Kidney (tissue), 14 donors: ENCODE measurements around the gene GTF2H4. TPM values are rescaled to one million over a fixed set of nuclear protein-coding genes. Genes with fewer than 3 reads are reported as not detected.

Source experiments
- DNase-seq, 5 donors: peaks; one replicate each; pipeline ENCODE4 v3.0.0-alpha.2; 2013 to 2020
- FAIRE-seq: peaks from 2 replicates; lab custom pipeline; 2012; peaks lifted over from hg19 to GRCh38; lab: Jason Lieb, UNC
- H3K27ac ChIP-seq, 2 donors: one replicate each; pipeline ENCODE4 v1.7.0; 2013; ENCODE audit warnings: low read depth in 2 of 2, low read length in 2 of 2, inconsistent platforms in 1 of 2
- H3K27me3 ChIP-seq: one replicate; pipeline ENCODE4 v1.7.1; 2013; ENCODE audit warnings: low read length, inconsistent platforms; ENCODE audit not compliant: control insufficient read depth, insufficient read depth
- H3K36me3 ChIP-seq, 3 donors: one replicate each; pipeline versions ENCODE4 v1.7.0 to v1.7.1; 2013; ENCODE audit warnings: low read length in 3 of 3, control low read depth in 1 of 3, inconsistent platforms in 1 of 3; ENCODE audit not compliant: insufficient read depth in 3 of 3, control insufficient read depth in 2 of 3
- H3K4me1 ChIP-seq, 3 donors: one replicate each; pipeline versions ENCODE4 v1.7.0 to v1.7.1; 2013; ENCODE audit warnings: low read length in 3 of 3, inconsistent platforms in 1 of 3, low read depth in 1 of 3; ENCODE audit not compliant: control insufficient read depth in 2 of 3, insufficient read depth in 2 of 3
- H3K4me3 ChIP-seq, 3 donors: one replicate each; pipeline versions ENCODE4 v1.7.0 to v1.8.1; 2013; ENCODE audit warnings: low read length in 3 of 3, control low read depth in 1 of 3, inconsistent platforms in 1 of 3
- H3K9ac ChIP-seq, 3 donors: one replicate each; pipeline versions ENCODE4 v1.7.0 to v1.7.1; 2013; ENCODE audit warnings: low read length in 3 of 3, control low read depth in 1 of 3, inconsistent platforms in 1 of 3
- H3K9me3 ChIP-seq, 3 donors: one replicate each; pipeline versions ENCODE4 v1.7.0 to v1.7.1; 2013; ENCODE audit warnings: low read length in 3 of 3, control low read depth in 1 of 3, inconsistent platforms in 1 of 3; ENCODE audit not compliant: control insufficient read depth in 2 of 3, insufficient read depth in 1 of 3
- intact Hi-C: fragments of 100-400 bp; cut with DNase I; formaldehyde crosslinking; loops from one replicate; pipeline ENCODE4 v1.11.1; 2022
- polyA plus RNA-seq: library from polyadenylated mRNA; stranded (reverse); fragments of 350-450 nt; fragmentation: Illumina TruSeq; extraction: RNeasy Lipid Tissue Mini Kit (QIAGEN cat#74804); gene quantifications from one replicate; pipeline ENCODE4 v1.2.3, GENCODE V29; 2014; ENCODE audit warnings: low read depth, low replicate concordance; ENCODE audit not compliant: insufficient read depth
- total RNA-seq: library from RNA; stranded (reverse); fragmentation: NEBNext Ultra II Directional; extraction: Animal tissue kit (Norgen Biotek cat#: 25700); gene quantifications from one replicate; pipeline ENCODE4 v1.2.1, GENCODE V29; 2021
- TF ChIP-seq, protein P1 (sequence below): IDR thresholded peaks from 3 replicates; pipeline ENCODE4 v1.5.1; 2012; ENCODE audit warnings: mild to moderate bottlenecking, moderate library complexity, borderline replicate concordance; ENCODE audit not compliant: insufficient read depth; ENCODE audit errors: extremely low read depth
- donor health status: control.
- donor health status: control.
- donor health status: control.
- donor health status: control.
- donor health status: control.
- donor health status: DM: yes; HTN: yes; CAD: no.
- donor health status: Normal renal cell carcinoma (clear cell type).

GTF2H4 gene
- total and polyA plus RNA-seq, 2 donors from 2014 or later, result 20.9 to 39.3 TPM

DNA sequence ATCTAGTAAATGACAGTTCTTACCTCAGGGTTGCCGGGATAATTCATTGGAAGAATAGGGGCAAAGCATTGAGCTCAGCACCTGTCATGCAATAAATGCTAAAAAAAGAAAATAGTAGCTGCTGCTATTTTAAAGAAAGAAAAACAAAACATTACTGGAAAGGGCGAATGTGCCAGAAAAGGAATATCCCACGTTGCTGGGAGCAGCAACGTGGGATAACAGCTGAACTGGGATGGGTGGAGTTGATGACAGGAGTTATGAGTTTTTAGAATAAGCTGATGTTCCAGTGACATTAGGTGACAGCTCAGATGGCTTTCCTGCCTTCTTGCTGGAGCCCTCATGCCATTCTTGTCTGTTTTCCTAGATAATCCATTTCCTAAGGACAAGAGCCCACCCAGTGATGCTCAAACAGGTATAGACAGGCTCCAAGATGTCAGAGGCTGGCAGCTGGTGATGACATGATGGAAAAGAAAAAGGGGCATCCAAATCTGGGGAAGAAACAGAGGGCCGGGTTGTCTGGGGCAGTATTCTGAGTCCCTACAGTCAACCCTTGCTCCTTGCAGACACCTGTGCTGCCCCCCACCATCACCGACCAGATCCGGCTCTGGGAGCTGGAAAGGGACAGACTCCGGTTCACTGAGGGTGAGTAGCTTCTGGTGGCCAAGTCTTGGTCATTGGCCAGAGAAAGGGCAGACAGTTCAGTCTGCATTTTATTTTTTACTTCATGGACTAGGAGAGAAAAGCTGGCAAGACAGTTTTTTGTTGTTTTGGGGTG, 4.9 kb downstream of the GTF2H4 start:
- FAIRE-seq (no peak), DNase-seq (no peak)
- intact Hi-C loops, result loop anchor here (10.0 kb wide), 1 partner anchor 162 kb away; no protein-coding TSS in a partner anchor
- TF ChIP-seq, protein P1, sequence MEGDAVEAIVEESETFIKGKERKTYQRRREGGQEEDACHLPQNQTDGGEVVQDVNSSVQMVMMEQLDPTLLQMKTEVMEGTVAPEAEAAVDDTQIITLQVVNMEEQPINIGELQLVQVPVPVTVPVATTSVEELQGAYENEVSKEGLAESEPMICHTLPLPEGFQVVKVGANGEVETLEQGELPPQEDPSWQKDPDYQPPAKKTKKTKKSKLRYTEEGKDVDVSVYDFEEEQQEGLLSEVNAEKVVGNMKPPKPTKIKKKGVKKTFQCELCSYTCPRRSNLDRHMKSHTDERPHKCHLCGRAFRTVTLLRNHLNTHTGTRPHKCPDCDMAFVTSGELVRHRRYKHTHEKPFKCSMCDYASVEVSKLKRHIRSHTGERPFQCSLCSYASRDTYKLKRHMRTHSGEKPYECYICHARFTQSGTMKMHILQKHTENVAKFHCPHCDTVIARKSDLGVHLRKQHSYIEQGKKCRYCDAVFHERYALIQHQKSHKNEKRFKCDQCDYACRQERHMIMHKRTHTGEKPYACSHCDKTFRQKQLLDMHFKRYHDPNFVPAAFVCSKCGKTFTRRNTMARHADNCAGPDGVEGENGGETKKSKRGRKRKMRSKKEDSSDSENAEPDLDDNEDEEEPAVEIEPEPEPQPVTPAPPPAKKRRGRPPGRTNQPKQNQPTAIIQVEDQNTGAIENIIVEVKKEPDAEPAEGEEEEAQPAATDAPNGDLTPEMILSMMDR, result no peak
- Histone ChIP-seq H3K4me1 (peaks cover 0 to 35% (median 32%) of the 10 kb centered on the region in 3 donors), H3K27ac (peak overlapping the region; percentile 80 to 93), H3K9me3 (no peaks in the 10 kb centered on the region), H3K36me3 (peaks cover 2 to 30% (median 11%) of the 10 kb centered on the region in 3 donors), H3K9ac (peak overlapping the region in 1 of 3 donors; percentile 94), H3K27me3 (no peaks in the 10 kb centered on the region), H3K4me3 (no peak overlapping the region)

DNA sequence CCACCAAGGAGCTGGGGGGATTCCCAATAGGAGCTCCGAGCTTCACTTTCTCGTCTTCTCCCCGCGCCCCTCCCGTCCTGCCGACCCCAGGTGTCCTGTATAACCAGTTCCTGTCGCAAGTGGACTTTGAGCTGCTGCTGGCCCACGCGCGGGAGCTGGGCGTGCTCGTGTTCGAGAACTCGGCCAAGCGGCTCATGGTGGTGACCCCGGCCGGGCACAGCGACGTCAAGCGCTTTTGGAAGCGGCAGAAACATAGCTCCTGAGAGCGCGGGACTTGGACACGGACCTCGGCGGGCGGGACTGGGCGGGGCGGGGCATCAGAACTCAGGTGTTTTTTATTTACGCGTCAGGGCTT, 5.7 kb downstream of the GTF2H4 start:
- Histone ChIP-seq H3K27ac (peak overlapping the region; percentile 80 to 93), H3K9ac (peak overlapping the region in 1 of 3 donors; percentile 94), H3K36me3 (peaks cover 2 to 30% (median 11%) of the 10 kb centered on the region in 3 donors), H3K4me3 (peak overlapping the region in 2 of 3 donors; percentile 23 to 76), H3K4me1 (peaks cover 0 to 34% (median 29%) of the 10 kb centered on the region in 3 donors), H3K9me3 (no peaks in the 10 kb centered on the region), H3K27me3 (no peaks in the 10 kb centered on the region)
- no peak for DNase-seq
- no peak for FAIRE-seq
- TF ChIP-seq, protein P1, result no peak
- intact Hi-C loops, result loop anchor here (10.0 kb wide), 1 partner anchor 161 kb away; no protein-coding TSS in a partner anchor

DNA sequence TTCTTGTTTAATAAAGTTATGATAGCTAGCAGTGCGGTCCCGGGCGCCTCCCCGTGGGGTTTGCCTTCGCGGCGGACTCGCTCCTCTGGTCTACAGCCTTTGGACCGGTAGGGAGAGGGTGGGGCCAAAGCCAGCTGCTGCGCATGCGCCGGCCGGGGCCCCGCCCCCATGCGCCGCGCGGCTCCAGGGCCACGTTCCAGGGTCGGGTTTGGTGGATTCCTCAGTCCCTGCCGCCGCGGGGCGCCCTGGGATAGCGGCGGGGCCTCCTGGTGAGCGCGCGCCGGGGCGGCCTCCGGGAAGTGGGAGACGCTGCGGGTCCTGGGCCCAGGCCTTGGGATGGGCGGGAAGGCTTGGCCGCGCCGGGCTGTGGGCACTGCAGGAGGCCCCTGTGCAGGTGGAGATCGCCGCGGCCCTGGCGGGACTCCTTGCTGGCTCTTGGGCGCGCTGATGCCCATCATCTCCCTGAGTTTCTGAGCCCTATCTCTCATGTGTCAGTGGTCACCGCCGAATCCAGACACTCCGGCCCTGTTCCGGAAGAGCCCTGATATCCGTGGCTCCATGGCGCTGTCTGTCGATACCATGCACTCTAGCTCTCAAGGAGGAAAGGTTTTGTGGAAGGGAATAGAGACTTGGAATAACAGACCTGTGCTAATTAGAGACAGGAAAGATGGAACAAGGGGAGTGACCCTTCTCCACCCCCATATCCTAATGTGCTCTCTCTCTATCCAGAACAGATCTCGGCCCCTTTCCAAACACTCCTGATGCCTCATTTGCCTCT, 6.3 kb downstream of the GTF2H4 start, which contains the start of gene VARS2:
Gene VARS2 (plus strand): TSS at position 163 of the 778 bp plus-strand sequence. CDS start 599 bp downstream, at position 762.
- Histone ChIP-seq H3K9ac (peak within 1 kb of the TSS; percentile 42 to 94 (median 67)), H3K27ac (peak within 1 kb of the TSS; percentile 87 to 93), H3K4me1 (peaks cover 0 to 31% (median 23%) of the 10 kb centered on the region in 3 donors), H3K36me3 (peaks cover 2 to 30% (median 11%) of the 10 kb centered on the region in 3 donors), H3K4me3 (peak within 1 kb of the TSS; percentile 57 to 76 (median 67)), H3K27me3 (no peaks in the 10 kb centered on the region), H3K9me3 (no peaks in the 10 kb centered on the region)
- DNase-seq (peak; percentile 96 to 98 (median 97)), FAIRE-seq (no peak)
- TF ChIP-seq, protein P1, result peak; percentile 24
- intact Hi-C loops, result loop anchor here (10.0 kb wide), 1 partner anchor 161 kb away; no protein-coding TSS in a partner anchor
